ENCODE results near the gene VSIG10.

The VSIG10 gene

GRCh38 chr12:118070650-118071049 is 33.2 kb downstream of the VSIG10 start:
- H3K36me3 ChIP-seq (replicated peaks; ENCODE audit: low read depth, low read length) = no peaks in the 10 kb centered on the region
- H3K9ac ChIP-seq (ENCODE audit: low read length) = no peak overlapping the region
- no peaks in the 10 kb centered on the region for H4K20me1 ChIP-seq (ENCODE audit: insufficient read depth, low read length)
- peaks cover 16% of the 10 kb centered on the region for H3K27me3 ChIP-seq (ENCODE audit: low read depth, low read length)
- H3K4me3 ChIP-seq (ENCODE audit: low read length) = no peak overlapping the region
- no peak overlapping the region for H2AFZ ChIP-seq (ENCODE audit: low read depth, low read length)
- H3K4me2 ChIP-seq (ENCODE audit: low read length) = no peak overlapping the region
- H3K79me2 ChIP-seq (ENCODE audit: low read length) = no peaks in the 10 kb centered on the region
- no peak overlapping the region for H3K27ac ChIP-seq (ENCODE audit: low read length)
- H3K9me3 ChIP-seq (ENCODE audit: insufficient read depth, low read length) = no peaks in the 10 kb centered on the region
- TF ChIP-seq CTCF (IDR thresholded peaks at IDR 0.05; ENCODE audit: low read depth, low read length) (no peak), EZH2phosphoT487 (IDR thresholded peaks at IDR 0.05; ENCODE audit: low read depth) (no peak)
- peaks cover 8% of the 10 kb centered on the region for H3K4me1 ChIP-seq (ENCODE audit: low read length)

- H3K36me3 ChIP-seq (replicated peaks; ENCODE audit: low read depth, low read length) = no peaks in the 10 kb centered on the region
- no peaks in the 10 kb centered on the region for H4K20me1 ChIP-seq (ENCODE audit: insufficient read depth, low read length)
- H3K27me3 ChIP-seq (ENCODE audit: low read depth, low read length) = peaks cover 17% of the 10 kb centered on the region
- H3K9ac ChIP-seq (ENCODE audit: low read length) = no peak overlapping the region
- H2AFZ ChIP-seq (ENCODE audit: low read depth, low read length) = no peak overlapping the region
- H3K27ac ChIP-seq (ENCODE audit: low read length) = no peak overlapping the region
- no peak for TF ChIP-seq EZH2phosphoT487 (IDR thresholded peaks at IDR 0.05; ENCODE audit: low read depth)
- no peak for TF ChIP-seq CTCF (IDR thresholded peaks at IDR 0.05; ENCODE audit: low read depth, low read length)
- peaks cover 22% of the 10 kb centered on the region for H3K4me1 ChIP-seq (ENCODE audit: low read length)
- H3K4me3 ChIP-seq (ENCODE audit: low read length) = no peak overlapping the region
- no peak overlapping the region for H3K4me2 ChIP-seq (ENCODE audit: low read length)
- H3K9me3 ChIP-seq (ENCODE audit: insufficient read depth, low read length) = no peaks in the 10 kb centered on the region
- H3K79me2 ChIP-seq (ENCODE audit: low read length) = no peaks in the 10 kb centered on the region
Observed at GRCh38 chr12:118068445-118068844, 35.4 kb downstream of the VSIG10 start.

GRCh38 chr12:118065380-118065779 is 38.4 kb downstream of the VSIG10 start:
- peak overlapping the region; percentile 67 for H3K4me3 ChIP-seq (ENCODE audit: low read length)
- no peaks in the 10 kb centered on the region for H3K9me3 ChIP-seq (ENCODE audit: insufficient read depth, low read length)
- H3K27ac ChIP-seq (ENCODE audit: low read length) = peak overlapping the region; percentile 18; the same call in 1 of the 2 replicates
- peak overlapping the region; percentile 67; the same call in 1 of the 2 replicates for H2AFZ ChIP-seq (ENCODE audit: low read depth, low read length)
- TF ChIP-seq CTCF (IDR thresholded peaks at IDR 0.05; ENCODE audit: low read depth, low read length) (no peak), EZH2phosphoT487 (IDR thresholded peaks at IDR 0.05; ENCODE audit: low read depth) (no peak)
- H3K4me2 ChIP-seq (ENCODE audit: low read length) = peak overlapping the region; percentile 96
- peaks cover 2% of the 10 kb centered on the region; the same call in 1 of the 2 replicates for H3K79me2 ChIP-seq (ENCODE audit: low read length)
- H4K20me1 ChIP-seq (ENCODE audit: insufficient read depth, low read length) = no peaks in the 10 kb centered on the region
- peaks cover 29% of the 10 kb centered on the region for H3K4me1 ChIP-seq (ENCODE audit: low read length)
- H3K9ac ChIP-seq (ENCODE audit: low read length) = peak overlapping the region; percentile 41; the same call in 1 of the 2 replicates
- no peaks in the 10 kb centered on the region for H3K36me3 ChIP-seq (replicated peaks; ENCODE audit: low read depth, low read length)
- H3K27me3 ChIP-seq (ENCODE audit: low read depth, low read length) = peaks cover 12% of the 10 kb centered on the region

- Histone ChIP-seq H3K36me3 (replicated peaks; ENCODE audit: low read depth, low read length) (no peaks in the 10 kb centered on the region), H3K4me3 (ENCODE audit: low read length) (peak overlapping the region; percentile 67), H4K20me1 (ENCODE audit: insufficient read depth, low read length) (no peaks in the 10 kb centered on the region), H3K9ac (ENCODE audit: low read length) (peak overlapping the region; percentile 41; the same call in 1 of the 2 replicates), H3K4me2 (ENCODE audit: low read length) (peak overlapping the region; percentile 96), H3K9me3 (ENCODE audit: insufficient read depth, low read length) (no peaks in the 10 kb centered on the region), H3K4me1 (ENCODE audit: low read length) (peaks cover 37% of the 10 kb centered on the region), H2AFZ (ENCODE audit: low read depth, low read length) (peak overlapping the region; percentile 67; the same call in 1 of the 2 replicates), H3K27ac (ENCODE audit: low read length) (no peak overlapping the region), H3K27me3 (ENCODE audit: low read depth, low read length) (peaks cover 12% of the 10 kb centered on the region), H3K79me2 (ENCODE audit: low read length) (peaks cover 10% of the 10 kb centered on the region)
- TF ChIP-seq CTCF (IDR thresholded peaks at IDR 0.05; ENCODE audit: low read depth, low read length) (peak; percentile 30), EZH2phosphoT487 (IDR thresholded peaks at IDR 0.05; ENCODE audit: low read depth) (no peak)
Observed at GRCh38 chr12:118064608-118065007, 39.2 kb downstream of the VSIG10 start.

All from OCI-LY3 (cell line).